Prostate gland (tissue), 2 donors: ENCODE results near the gene NKX2-4. TPM values are rescaled to one million over a fixed set of nuclear protein-coding genes. Genes with fewer than 3 reads are reported as not detected.

Source experiments
- DNase-seq: peaks from one replicate; pipeline ENCODE4 v3.0.0-alpha.2; 2019; ENCODE audit warnings: low spot score
- H3K27ac ChIP-seq, 2 donors: fragments of 200-600 bp; sonication (generic); 2 replicates each; pipeline ENCODE4 v1.5.1; 2017 to 2019
- H3K27me3 ChIP-seq: fragments of 200-600 bp; sonication (generic); replicated peaks from 2 replicates; pipeline ENCODE4 v1.5.1; 2019; ENCODE audit not compliant: insufficient read depth
- H3K36me3 ChIP-seq, 2 donors: fragments of 200-600 bp; sonication (generic); 1 replicate in 1 of 2; 2 replicates in 1 of 2; pipeline versions ENCODE4 v1.5.1 to v1.8.1; 2017 to 2019
- H3K4me1 ChIP-seq: fragments of 200-600 bp; sonication (generic); replicated peaks from 2 replicates; pipeline ENCODE4 v1.5.1; 2019
- H3K4me3 ChIP-seq, 2 donors: fragments of 200-600 bp; sonication (generic); 2 replicates each; pipeline ENCODE4 v1.5.1; 2017 to 2019
- H3K9me3 ChIP-seq: fragments of 200-600 bp; sonication (generic); 2 replicates; pipeline ENCODE4 v1.5.1; 2017
- CTCF ChIP-seq, 4 experiments: fragments of 200-600 bp in 2 of 4; fragments of 450-650 bp in 2 of 4; sonication (generic) in 2 of 4; IDR thresholded peaks; 1 replicate in 3 of 4; 2 replicates in 1 of 4; pipeline ENCODE4 v1.5.1; 2016 to 2019; ENCODE audit warnings: antibody characterized with exemption in 4 of 4, mild to moderate bottlenecking in 2 of 4, moderate library complexity in 2 of 4
- POLR2A ChIP-seq: fragments of 450-650 bp; IDR thresholded peaks from one replicate; pipeline ENCODE4 v1.6.1; 2016; ENCODE audit warnings: antibody characterized with exemption, mild to moderate bottlenecking
- POLR2AphosphoS5 ChIP-seq: sonication (generic); formaldehyde crosslinking; IDR thresholded peaks from one replicate; pipeline ENCODE4 v1.6.1; 2017; ENCODE audit warnings: antibody characterized with exemption
- WGBS: methylation state at CpG from one replicate; pipeline ENCODE4 v1.1.5; 2018; 5-methylcytosine and 5-hydroxymethylcytosine counted together
- intact Hi-C: fragments of 100-400 bp; cut with DNase I; formaldehyde crosslinking; loops from one replicate; pipeline ENCODE4 v1.14.2; 2022
- total RNA-seq, 2 donors: library from RNA; depleted of rRNA; stranded (reverse); fragments of >200 nt; gene quantifications; one replicate each; pipeline ENCODE4 v1.1.0, GENCODE V29; 2016

Gene NKX2-4
- total RNA-seq, 2 donors from 2014 or later, result 3.9 TPM; not detected in 1

GRCh38 chr20:21365771-21366170, 31.6 kb downstream of the NKX2-4 start:
- DNase-seq, result no peak
- no peak overlapping the region for H3K27ac ChIP-seq
- no peaks in the 10 kb centered on the region for H3K27me3 ChIP-seq
- intact Hi-C loops, result no loop called here
- no peaks in the 10 kb centered on the region for H3K9me3 ChIP-seq
- no peak for TF ChIP-seq POLR2AphosphoS5
- no peak for TF ChIP-seq POLR2A
- no peak for TF ChIP-seq CTCF (IDR thresholded peaks at IDR 0.05)
- H3K4me1 ChIP-seq, result no peaks in the 10 kb centered on the region
- WGBS, result 97% methylated on average over 3 of the region's 3 CpGs
- no peak overlapping the region for H3K4me3 ChIP-seq
- peaks cover 0 to 4% of the 10 kb centered on the region in 2 donors for H3K36me3 ChIP-seq

GRCh38 chr20:21364413-21364812, 32.9 kb downstream of the NKX2-4 start:
- H3K4me1 ChIP-seq, result no peaks in the 10 kb centered on the region
- H3K36me3 ChIP-seq, result peaks cover 0 to 4% of the 10 kb centered on the region in 2 donors
- intact Hi-C loops, result no loop called here
- no peak overlapping the region for H3K4me3 ChIP-seq
- no peaks in the 10 kb centered on the region for H3K9me3 ChIP-seq
- H3K27me3 ChIP-seq, result no peaks in the 10 kb centered on the region
- DNase-seq, result no peak
- 98% methylated on average over 6 of the region's 6 CpGs for WGBS
- H3K27ac ChIP-seq, result no peak overlapping the region
- TF ChIP-seq POLR2AphosphoS5 (no peak), CTCF (IDR thresholded peaks at IDR 0.05) (no peak), POLR2A (no peak)

GRCh38 chr20:21361266-21361665, 36.1 kb downstream of the NKX2-4 start:
- TF ChIP-seq POLR2AphosphoS5 (no peak), CTCF (IDR thresholded peaks at IDR 0.05) (no peak), POLR2A (no peak)
- H3K4me3 ChIP-seq, result no peak overlapping the region
- H3K4me1 ChIP-seq, result no peaks in the 10 kb centered on the region
- DNase-seq, result no peak
- no peaks in the 10 kb centered on the region for H3K9me3 ChIP-seq
- H3K36me3 ChIP-seq, result no peaks in the 10 kb centered on the region
- intact Hi-C loops, result no loop called here
- H3K27me3 ChIP-seq, result no peaks in the 10 kb centered on the region
- H3K27ac ChIP-seq, result no peak overlapping the region
- 76% methylated on average over 2 of the region's 2 CpGs for WGBS

- no peak for DNase-seq
- Histone ChIP-seq H3K27me3 (no peaks in the 10 kb centered on the region), H3K4me1 (no peaks in the 10 kb centered on the region), H3K36me3 (no peaks in the 10 kb centered on the region), H3K4me3 (no peak overlapping the region), H3K9me3 (no peaks in the 10 kb centered on the region), H3K27ac (no peak overlapping the region)
- TF ChIP-seq POLR2A (no peak), POLR2AphosphoS5 (no peak), CTCF (IDR thresholded peaks at IDR 0.05) (no peak)
- WGBS, result 80% methylated on average over 1 of the region's 1 CpG
- intact Hi-C loops, result no loop called here
Observed at GRCh38 chr20:21360705-21361104, 36.6 kb downstream of the NKX2-4 start.

- no peaks in the 10 kb centered on the region for H3K9me3 ChIP-seq
- intact Hi-C loops, result no loop called here
- no peaks in the 10 kb centered on the region for H3K27me3 ChIP-seq
- no peak for DNase-seq
- no peak overlapping the region for H3K27ac ChIP-seq
- TF ChIP-seq CTCF (IDR thresholded peaks at IDR 0.05) (no peak), POLR2AphosphoS5 (no peak)
- H3K4me1 ChIP-seq, result no peaks in the 10 kb centered on the region
- 90% methylated on average over 5 of the region's 5 CpGs for WGBS
- H3K4me3 ChIP-seq, result no peak overlapping the region
- no peaks in the 10 kb centered on the region for H3K36me3 ChIP-seq
Observed at GRCh38 chr20:21358737-21359136, 38.6 kb downstream of the NKX2-4 start.
